AG04450 (cell line): ENCODE measurements around the gene SYCN. TPM values are rescaled to one million over a fixed set of nuclear protein-coding genes. Genes with fewer than 3 reads are reported as not detected.

Experiments used
- CTCF ChIA-PET: fragments of 300-600, 350-600 bp; formaldehyde crosslinking; extraction: SDS; loops from one replicate; lab custom pipeline; 2022; ENCODE audit warnings: antibody characterized with exemption, inconsistent platforms; lab: Charles Lee
- POLR2A ChIA-PET: fragments of 350-600 bp; formaldehyde crosslinking; extraction: SDS; loops from one replicate; lab custom pipeline; 2021; ENCODE audit warnings: antibody characterized with exemption, inconsistent platforms; lab: Yijun Ruan, JAX
- DNase-seq: peaks from one replicate; pipeline ENCODE4 v3.0.0-alpha.2; 2011; ENCODE audit warnings: low read depth, low spot score
- H3K27ac ChIP-seq: one replicate; pipeline ENCODE4 v1.5.1; 2012; ENCODE audit warnings: low read depth, low read length, control low read depth
- H3K27me3 ChIP-seq: one replicate; pipeline ENCODE4 v1.6.0; 2012; ENCODE audit warnings: low read length; ENCODE audit not compliant: control insufficient read depth, insufficient read depth
- H3K4me3 ChIP-seq: 2 replicates; pipeline ENCODE4 v1.5.1; 2011; ENCODE audit warnings: mild to moderate bottlenecking, low read depth, low read length, control low read depth
- H3K9me3 ChIP-seq: 2 replicates; pipeline ENCODE4 v1.5.1; 2012; ENCODE audit warnings: low read length; ENCODE audit not compliant: control insufficient read depth, insufficient read depth
- CTCF ChIP-seq: IDR thresholded peaks from 2 replicates; pipeline ENCODE4 v1.5.1; 2011; ENCODE audit warnings: low read depth, low read length, control low read depth, inconsistent platforms
- polyA plus RNA-seq: library from polyadenylated mRNA; depleted of rRNA; stranded (reverse); fragments of >200 nt; gene quantifications from 2 replicates; pipeline ENCODE4 v1.2.3, GENCODE V29; 2011

The SYCN gene
- polyA plus RNA-seq, 1 experiment, result not detected

- H3K27ac ChIP-seq, result no peak overlapping the region
- no peak for TF ChIP-seq CTCF
- no peaks in the 10 kb centered on the region; the same call in 1 of the 2 replicates for H3K9me3 ChIP-seq
- ChIA-PET CTCF (no interaction called here), POLR2A (no interaction called here)
- no peak overlapping the region for H3K4me3 ChIP-seq
- H3K27me3 ChIP-seq, result peaks cover 20% of the 10 kb centered on the region
- no peak for DNase-seq
Measured at GRCh38 chr19:39240421-39240820, 36.4 kb upstream of the SYCN start.

- Histone ChIP-seq H3K27ac (no peak overlapping the region), H3K27me3 (peaks cover 23% of the 10 kb centered on the region), H3K9me3 (no peaks in the 10 kb centered on the region; the same call in 1 of the 2 replicates), H3K4me3 (no peak overlapping the region)
- CTCF ChIA-PET, result no interaction called here
- no peak for TF ChIP-seq CTCF
- POLR2A ChIA-PET, result interaction anchor here (0.6 kb wide), 1 partner anchor 694 kb away, joined by 10 read pairs; no protein-coding TSS in a partner anchor
- DNase-seq, result no peak
Measured at GRCh38 chr19:39238944-39239343, 34.9 kb upstream of the SYCN start.

GRCh38 chr19:39238209-39238608, 34.1 kb upstream of the SYCN start:
- no peak for TF ChIP-seq CTCF
- no peak for DNase-seq
- POLR2A ChIA-PET, result interaction anchor here (0.6 kb wide), 1 partner anchor 695 kb away, joined by 10 read pairs; no protein-coding TSS in a partner anchor
- Histone ChIP-seq H3K9me3 (no peaks in the 10 kb centered on the region; the same call in 1 of the 2 replicates), H3K4me3 (no peak overlapping the region), H3K27me3 (peaks cover 23% of the 10 kb centered on the region), H3K27ac (no peak overlapping the region)
- CTCF ChIA-PET, result no interaction called here

- no peak for TF ChIP-seq CTCF
- Histone ChIP-seq H3K27me3 (peaks cover 23% of the 10 kb centered on the region), H3K9me3 (no peaks in the 10 kb centered on the region; the same call in 1 of the 2 replicates), H3K4me3 (no peak overlapping the region), H3K27ac (no peak overlapping the region)
- POLR2A ChIA-PET, result no interaction called here
- DNase-seq, result no peak
- CTCF ChIA-PET, result no interaction called here
Measured at GRCh38 chr19:39237200-39238184, 33.4 kb upstream of the SYCN start.

GRCh38 chr19:39236527-39236926, 32.5 kb upstream of the SYCN start:
- Histone ChIP-seq H3K27ac (no peak overlapping the region), H3K4me3 (no peak overlapping the region), H3K27me3 (peaks cover 23% of the 10 kb centered on the region), H3K9me3 (no peaks in the 10 kb centered on the region; the same call in 1 of the 2 replicates)
- no peak for DNase-seq
- CTCF ChIA-PET, result no interaction called here
- TF ChIP-seq CTCF, result no peak
- POLR2A ChIA-PET, result no interaction called here
